Activated CD4-positive, alpha-beta T cell treated with anti-CD3 and anti-CD28 coated beads for 24 hours (primary cell): ENCODE data around the gene CACNA2D1.
"Not testable (repeated sequence)": the region's sequence is repeated elsewhere in the genome, so short reads cannot be mapped to it uniquely, and the experiment has no call there.

Experiments
- DNase-seq, 2 donors: peaks; one replicate each; pipeline ENCODE4 v3.0.0-alpha.2; 2020; ENCODE audit warnings: low read depth in 2 of 2

CACNA2D1 gene

GRCh38 chr7:82393076-82393839 is 50.3 kb downstream of the CACNA2D1 start:
- no peak for DNase-seq

- DNase-seq = no peak
These were observed 52.6 kb downstream of the CACNA2D1 start for GRCh38 chr7:82390936-82391335.

- DNase-seq = no peak
These were observed 53.7 kb downstream of the CACNA2D1 start for GRCh38 chr7:82389876-82390275.

GRCh38 chr7:82388138-82388537 is 55.4 kb downstream of the CACNA2D1 start:
- no peak for DNase-seq

- DNase-seq = not testable (repeated sequence)
These were observed 57.0 kb downstream of the CACNA2D1 start for GRCh38 chr7:82386571-82386970.

- no peak for DNase-seq
These were observed 58.8 kb downstream of the CACNA2D1 start for GRCh38 chr7:82384779-82385178.

GRCh38 chr7:82384051-82384464 is 59.5 kb downstream of the CACNA2D1 start:
- no peak for DNase-seq

GRCh38 chr7:82382276-82382675 is 61.3 kb downstream of the CACNA2D1 start:
- no peak for DNase-seq

GRCh38 chr7:82376739-82377138 is 66.8 kb downstream of the CACNA2D1 start:
- DNase-seq = no peak

GRCh38 chr7:82375713-82376112 is 67.9 kb downstream of the CACNA2D1 start:
- no peak for DNase-seq

GRCh38 chr7:82375129-82375528 is 68.4 kb downstream of the CACNA2D1 start:
- DNase-seq = no peak

GRCh38 chr7:82373926-82374635 is 69.5 kb downstream of the CACNA2D1 start:
- no peak for DNase-seq

GRCh38 chr7:82364671-82365070 is 78.9 kb downstream of the CACNA2D1 start:
- no peak for DNase-seq

GRCh38 chr7:82364048-82364447 is 79.5 kb downstream of the CACNA2D1 start:
- no peak for DNase-seq

GRCh38 chr7:82362129-82362706 is 81.4 kb downstream of the CACNA2D1 start:
- DNase-seq = no peak

- no peak for DNase-seq
These were observed 82.8 kb downstream of the CACNA2D1 start for GRCh38 chr7:82360591-82361368.

GRCh38 chr7:82359426-82359825 is 84.2 kb downstream of the CACNA2D1 start:
- DNase-seq = no peak

GRCh38 chr7:82358923-82359322 is 84.7 kb downstream of the CACNA2D1 start:
- DNase-seq = no peak

- DNase-seq = no peak
These were observed 85.5 kb downstream of the CACNA2D1 start for GRCh38 chr7:82358009-82358578.

GRCh38 chr7:82348251-82348650 is 95.3 kb downstream of the CACNA2D1 start:
- no peak for DNase-seq

- DNase-seq = no peak
These were observed 95.8 kb downstream of the CACNA2D1 start for GRCh38 chr7:82347808-82348207.

- no peak for DNase-seq
These were observed 97.7 kb downstream of the CACNA2D1 start for GRCh38 chr7:82345886-82346285.
